Measurements from ENCODE around the gene SPATA3. TPM values are rescaled to one million over a fixed set of nuclear protein-coding genes. Genes with fewer than 3 reads are reported as not detected.

The SPATA3 gene
- polyA plus RNA-seq, 1 donor (not counting 4 experiments of a cell fraction or from before 2014, with no cell fraction given), result not detected

- dilution Hi-C loops (cut with MboI; ENCODE audit: extremely low pct_ligation_motif_present, low sequenced_read_pairs), result no loop called here
- Histone ChIP-seq H3K79me2 (ENCODE audit: control insufficient read depth, insufficient read depth, low read length) (no peaks in the 10 kb centered on the region), H2AFZ (ENCODE audit: control insufficient read depth, low read length) (no peak overlapping the region), H3K27ac (ENCODE audit: control insufficient read depth, insufficient read depth, low read length) (no peak overlapping the region), H3K9ac (ENCODE audit: control insufficient read depth, extremely low read depth, insufficient read depth, low read length) (no peak overlapping the region), H4K20me1 (ENCODE audit: control insufficient read depth, extremely low read depth, insufficient read depth, low read length) (no peaks in the 10 kb centered on the region), H3K9me1 (ENCODE audit: control insufficient read depth, extremely low read depth, insufficient read depth, low read length) (no peaks in the 10 kb centered on the region), H3K4me3 (ENCODE audit: control insufficient read depth in 2 of 3, extremely low read depth in 1 of 3, insufficient read depth in 2 of 3, low read depth in 1 of 3, low read length in 3 of 3) (no peak overlapping the region), H3K27me3 (ENCODE audit: control insufficient read depth, extremely low read depth, insufficient read depth, low read length) (peaks cover 47% of the 10 kb centered on the region), H3K36me3 (ENCODE audit: control insufficient read depth in 2 of 2, extremely low read depth in 1 of 2, insufficient read depth in 2 of 2, low read length in 2 of 2) (no peaks in the 10 kb centered on the region), H3K4me2 (ENCODE audit: control insufficient read depth, extremely low read depth, insufficient read depth, low read depth, low read length) (no peak overlapping the region), H3K4me1 (ENCODE audit: control insufficient read depth, extremely low read depth, insufficient read depth, low read length) (no peaks in the 10 kb centered on the region), H3K9me3 (ENCODE audit: control insufficient read depth, low read depth, low read length) (no peaks in the 10 kb centered on the region)
- FAIRE-seq (no peak), DNase-seq (ENCODE audit: low read depth, low spot score) (no peak)
- TF ChIP-seq, protein P1, sequence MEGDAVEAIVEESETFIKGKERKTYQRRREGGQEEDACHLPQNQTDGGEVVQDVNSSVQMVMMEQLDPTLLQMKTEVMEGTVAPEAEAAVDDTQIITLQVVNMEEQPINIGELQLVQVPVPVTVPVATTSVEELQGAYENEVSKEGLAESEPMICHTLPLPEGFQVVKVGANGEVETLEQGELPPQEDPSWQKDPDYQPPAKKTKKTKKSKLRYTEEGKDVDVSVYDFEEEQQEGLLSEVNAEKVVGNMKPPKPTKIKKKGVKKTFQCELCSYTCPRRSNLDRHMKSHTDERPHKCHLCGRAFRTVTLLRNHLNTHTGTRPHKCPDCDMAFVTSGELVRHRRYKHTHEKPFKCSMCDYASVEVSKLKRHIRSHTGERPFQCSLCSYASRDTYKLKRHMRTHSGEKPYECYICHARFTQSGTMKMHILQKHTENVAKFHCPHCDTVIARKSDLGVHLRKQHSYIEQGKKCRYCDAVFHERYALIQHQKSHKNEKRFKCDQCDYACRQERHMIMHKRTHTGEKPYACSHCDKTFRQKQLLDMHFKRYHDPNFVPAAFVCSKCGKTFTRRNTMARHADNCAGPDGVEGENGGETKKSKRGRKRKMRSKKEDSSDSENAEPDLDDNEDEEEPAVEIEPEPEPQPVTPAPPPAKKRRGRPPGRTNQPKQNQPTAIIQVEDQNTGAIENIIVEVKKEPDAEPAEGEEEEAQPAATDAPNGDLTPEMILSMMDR (optimal IDR thresholded peaks at IDR 0.05 in 1 of 3, IDR thresholded peaks at IDR 0.05 in 1 of 3, conservative IDR thresholded peaks at IDR 0.05 in 1 of 3; ENCODE audit: extremely low read depth in 1 of 3, insufficient read depth in 2 of 3, low read length in 3 of 3), result no peak
- TF ChIP-seq EZH2 (IDR thresholded peaks at IDR 0.05; ENCODE audit: low read length), result no peak
These were observed 44.0 kb downstream of the SPATA3 start for GRCh38 chr2:231039821-231040364.

DNA sequence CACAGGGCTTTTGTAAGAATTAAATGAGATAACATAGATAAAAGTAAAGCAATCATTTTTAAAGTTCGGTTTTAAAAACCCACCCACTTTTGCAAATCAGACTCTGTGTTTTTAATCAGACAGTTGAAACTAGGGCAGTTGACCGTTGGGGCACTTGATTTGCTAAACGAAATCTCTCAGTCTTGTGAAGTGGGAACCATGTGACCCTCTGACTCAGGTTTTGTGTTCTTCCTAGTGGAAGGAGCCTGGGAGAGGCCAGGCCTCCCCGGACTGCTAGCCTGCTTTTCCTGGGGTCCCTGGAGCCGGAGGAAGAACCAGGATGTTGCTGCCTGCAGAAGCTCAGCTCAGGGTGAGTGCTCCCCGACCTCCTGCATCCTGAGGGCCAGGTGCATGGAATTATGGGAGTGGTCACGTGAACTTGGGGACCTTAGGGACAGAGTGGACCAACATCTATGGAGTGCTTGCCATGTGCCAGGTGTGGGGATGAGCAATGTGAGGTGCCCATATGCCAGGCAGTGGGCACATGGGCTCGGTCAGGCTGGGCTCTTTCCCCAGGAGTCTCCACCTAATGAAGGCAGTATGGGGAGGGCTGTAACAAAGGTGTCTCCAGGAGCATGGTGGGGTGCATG, 45.3 kb downstream of the SPATA3 start:
- Histone ChIP-seq H3K4me2 (ENCODE audit: control insufficient read depth, extremely low read depth, insufficient read depth, low read depth, low read length) (no peak overlapping the region), H3K4me3 (ENCODE audit: control insufficient read depth in 2 of 3, extremely low read depth in 1 of 3, insufficient read depth in 2 of 3, low read depth in 1 of 3, low read length in 3 of 3) (no peak overlapping the region), H3K79me2 (ENCODE audit: control insufficient read depth, insufficient read depth, low read length) (no peaks in the 10 kb centered on the region), H3K9ac (ENCODE audit: control insufficient read depth, extremely low read depth, insufficient read depth, low read length) (no peak overlapping the region), H3K27ac (ENCODE audit: control insufficient read depth, insufficient read depth, low read length) (no peak overlapping the region), H3K27me3 (ENCODE audit: control insufficient read depth, extremely low read depth, insufficient read depth, low read length) (peaks cover 42% of the 10 kb centered on the region), H3K9me1 (ENCODE audit: control insufficient read depth, extremely low read depth, insufficient read depth, low read length) (no peaks in the 10 kb centered on the region), H4K20me1 (ENCODE audit: control insufficient read depth, extremely low read depth, insufficient read depth, low read length) (no peaks in the 10 kb centered on the region), H2AFZ (ENCODE audit: control insufficient read depth, low read length) (no peak overlapping the region), H3K4me1 (ENCODE audit: control insufficient read depth, extremely low read depth, insufficient read depth, low read length) (no peaks in the 10 kb centered on the region), H3K36me3 (ENCODE audit: control insufficient read depth in 2 of 2, extremely low read depth in 1 of 2, insufficient read depth in 2 of 2, low read length in 2 of 2) (no peaks in the 10 kb centered on the region), H3K9me3 (ENCODE audit: control insufficient read depth, low read depth, low read length) (no peaks in the 10 kb centered on the region)
- TF ChIP-seq, protein P1 (optimal IDR thresholded peaks at IDR 0.05 in 1 of 3, IDR thresholded peaks at IDR 0.05 in 1 of 3, conservative IDR thresholded peaks at IDR 0.05 in 1 of 3; ENCODE audit: extremely low read depth in 1 of 3, insufficient read depth in 2 of 3, low read length in 3 of 3), result no peak
- no peak for TF ChIP-seq EZH2 (IDR thresholded peaks at IDR 0.05; ENCODE audit: low read length)
- dilution Hi-C loops (cut with MboI; ENCODE audit: extremely low pct_ligation_motif_present, low sequenced_read_pairs), result no loop called here
- FAIRE-seq, result no peak
- no peak for DNase-seq (ENCODE audit: low read depth, low spot score)

All from keratinocyte (primary cell).